NB4 (cell line): ENCODE results near the gene MCTP1.

Experiments
- DNase-seq: peaks from one replicate; pipeline ENCODE4 v3.0.0; 2010; ENCODE audit warnings: low read depth
- H3K4me3 ChIP-seq: one replicate; pipeline ENCODE4 v1.5.1; 2011; ENCODE audit warnings: mild to moderate bottlenecking, low read depth, low read length, moderate library complexity
- CTCF ChIP-seq: IDR thresholded peaks from one replicate; pipeline ENCODE4 v1.5.1; 2012; ENCODE audit warnings: low read depth, low read length
- MAX ChIP-seq: IDR thresholded peaks from 2 replicates; pipeline ENCODE4 v1.6.1; 2011; ENCODE audit warnings: low read depth, low read length
- MYC ChIP-seq: IDR thresholded peaks from 2 replicates; pipeline ENCODE4 v1.6.1; 2011; ENCODE audit warnings: low read depth, low read length
- POLR2A ChIP-seq: IDR thresholded peaks from 2 replicates; pipeline ENCODE4 v1.6.1; 2011; ENCODE audit warnings: mild to moderate bottlenecking; ENCODE audit not compliant: insufficient read length; ENCODE audit errors: extremely low read depth

MCTP1 gene

GRCh38 chr5:94736498-94736897 lies 548.4 kb downstream of the MCTP1 start:
- no peak for DNase-seq
- no peak for TF ChIP-seq MAX
- no peak for TF ChIP-seq POLR2A
- no peak for TF ChIP-seq CTCF
- TF ChIP-seq MYC: no peak
- H3K4me3 ChIP-seq: no peak overlapping the region

- no peak for DNase-seq
- TF ChIP-seq MAX: no peak
- TF ChIP-seq POLR2A: no peak
- no peak for TF ChIP-seq CTCF
- no peak for TF ChIP-seq MYC
- no peak overlapping the region for H3K4me3 ChIP-seq
Measured at GRCh38 chr5:94731471-94731870, 553.4 kb downstream of the MCTP1 start.

GRCh38 chr5:94725142-94725541 lies 559.8 kb downstream of the MCTP1 start:
- H3K4me3 ChIP-seq: no peak overlapping the region
- TF ChIP-seq MYC: no peak
- no peak for TF ChIP-seq MAX
- TF ChIP-seq POLR2A: no peak
- TF ChIP-seq CTCF: no peak
- DNase-seq: no peak

GRCh38 chr5:94715768-94716167 lies 569.1 kb downstream of the MCTP1 start:
- TF ChIP-seq POLR2A: no peak
- TF ChIP-seq CTCF: no peak
- no peak for TF ChIP-seq MAX
- no peak for TF ChIP-seq MYC
- H3K4me3 ChIP-seq: no peak overlapping the region
- no peak for DNase-seq

- no peak overlapping the region for H3K4me3 ChIP-seq
- DNase-seq: no peak
- TF ChIP-seq MAX: no peak
- TF ChIP-seq CTCF: no peak
- TF ChIP-seq MYC: no peak
- TF ChIP-seq POLR2A: no peak
Measured at GRCh38 chr5:94711785-94712184, 573.1 kb downstream of the MCTP1 start.

GRCh38 chr5:94709277-94709676 lies 575.6 kb downstream of the MCTP1 start:
- TF ChIP-seq POLR2A: no peak
- no peak for TF ChIP-seq CTCF
- no peak overlapping the region for H3K4me3 ChIP-seq
- no peak for DNase-seq
